IPS-11a (cell line): Measurements from ENCODE around the gene UXT.
A peak's percentile ranks its signal among the peaks of the same experiment; 100 is the strongest.
"Not testable (repeated sequence)": the region's sequence is repeated elsewhere in the genome, so short reads cannot be mapped to it uniquely, and the experiment has no call there.

Experiments
- H3K4me3 ChIP-seq: one replicate; pipeline ENCODE4 v1.5.1; 2013; ENCODE audit warnings: low read depth, low read length, control low read depth

The UXT gene

GRCh38 chrX:47618923-47619485 is 40.0 kb downstream of the UXT start:
- H3K4me3 ChIP-seq: peak overlapping the region; percentile 37

DNA sequence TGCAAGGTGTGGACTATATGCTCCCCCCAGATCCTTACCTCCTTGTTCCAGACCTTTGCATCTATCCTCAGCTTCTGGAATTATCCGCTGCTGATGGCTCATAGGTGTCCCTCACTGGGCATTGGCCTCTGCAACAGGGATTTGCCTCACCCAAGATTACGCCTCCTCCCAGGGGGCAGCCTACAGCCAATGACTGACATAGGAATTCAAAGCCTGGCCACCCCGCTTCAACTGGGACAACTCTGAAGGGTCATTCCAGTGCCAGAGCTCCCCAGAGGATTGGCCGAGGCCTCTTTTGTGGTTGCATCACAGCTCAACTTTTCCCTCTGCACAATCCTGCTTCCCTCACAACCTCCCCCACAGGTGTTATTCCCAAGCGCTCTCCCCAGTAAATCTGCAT is 44.4 kb downstream of the UXT start:
- H3K4me3 ChIP-seq: no peak overlapping the region

DNA sequence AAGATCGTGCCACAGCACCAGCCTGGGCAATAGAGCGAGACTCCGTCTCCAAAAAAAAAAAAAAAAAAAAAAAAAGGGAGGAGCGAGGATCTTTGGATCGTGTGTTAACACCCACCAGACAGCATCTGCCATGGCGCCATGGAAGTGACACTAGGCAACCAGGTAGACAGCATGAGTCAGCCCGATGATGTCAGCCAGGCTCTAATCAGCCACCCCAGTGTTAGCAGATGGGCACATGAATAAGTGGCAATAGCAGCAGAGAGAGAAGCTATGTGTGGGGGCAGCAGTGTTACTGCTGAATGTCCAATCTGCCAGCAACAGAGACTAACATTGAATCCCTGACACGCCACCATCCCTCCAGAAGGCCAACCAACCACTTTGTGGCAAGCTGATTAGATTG is 45.9 kb downstream of the UXT start:
- H3K4me3 ChIP-seq: no peak overlapping the region

DNA sequence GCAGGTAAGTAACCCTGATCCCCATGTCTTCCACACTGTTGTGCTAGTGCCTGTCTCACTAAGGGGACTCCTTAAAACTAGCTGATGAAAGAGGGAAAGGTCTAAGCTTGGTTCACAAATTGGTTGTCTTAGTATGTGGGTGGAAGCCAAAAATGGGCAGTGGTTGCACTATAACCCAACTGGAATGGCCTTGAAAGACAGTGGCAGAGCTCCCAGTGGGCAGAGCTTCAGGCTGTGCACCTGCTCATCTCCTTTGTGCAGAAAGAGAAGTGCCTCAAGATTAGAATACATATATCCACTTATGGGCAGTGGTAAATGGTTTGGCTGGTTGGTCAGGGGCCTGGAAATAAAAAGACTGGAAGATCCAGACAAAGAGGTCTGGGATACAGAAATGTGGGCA is 46.6 kb downstream of the UXT start:
- no peak overlapping the region for H3K4me3 ChIP-seq

GRCh38 chrX:47611926-47612325 is 47.1 kb downstream of the UXT start:
- no peak overlapping the region for H3K4me3 ChIP-seq

DNA sequence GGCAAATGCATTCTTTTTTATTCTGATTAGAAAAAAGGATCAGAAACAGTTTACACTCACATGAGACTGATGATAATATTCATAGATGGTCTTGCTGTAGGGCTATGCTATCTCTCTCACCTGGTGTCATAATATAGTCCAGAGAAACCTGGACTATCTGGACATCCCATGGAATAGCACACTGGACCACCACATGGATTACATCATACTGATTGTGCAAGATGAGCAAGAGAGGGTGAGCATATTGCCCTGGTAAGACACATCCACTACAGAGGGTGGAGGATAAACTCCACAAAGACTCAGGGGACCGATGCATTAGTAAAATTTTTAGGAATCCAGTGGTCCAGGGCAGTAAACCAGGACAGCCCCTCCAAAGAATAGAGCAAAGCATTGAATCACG is 47.5 kb downstream of the UXT start:
- no peak overlapping the region for H3K4me3 ChIP-seq

GRCh38 chrX:47610511-47610910 is 48.5 kb downstream of the UXT start:
- no peak overlapping the region for H3K4me3 ChIP-seq

GRCh38 chrX:47608130-47608810 is 50.7 kb downstream of the UXT start:
- H3K4me3 ChIP-seq: no peak overlapping the region

GRCh38 chrX:47607091-47607490 is 51.9 kb downstream of the UXT start:
- no peak overlapping the region for H3K4me3 ChIP-seq

DNA sequence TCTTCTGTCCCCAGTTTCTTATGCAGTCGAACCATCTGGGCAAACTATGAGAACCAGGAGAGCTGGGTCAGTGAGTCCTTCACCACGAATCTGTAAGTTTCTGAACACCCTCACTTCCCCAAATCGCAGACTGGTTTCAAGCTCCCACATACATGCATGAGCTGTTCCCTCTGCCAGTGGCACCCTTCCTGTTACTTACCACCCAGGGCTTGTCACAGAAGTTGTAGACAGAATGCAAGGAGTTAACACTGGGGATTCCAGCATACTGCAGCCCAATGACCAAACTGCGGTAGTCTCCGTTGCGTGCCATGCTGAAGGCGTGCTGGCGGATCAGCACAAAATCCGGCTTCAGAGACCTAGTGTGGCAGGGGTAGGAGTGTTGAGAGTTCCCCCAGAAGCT is 54.0 kb downstream of the UXT start:
- H3K4me3 ChIP-seq: no peak overlapping the region

- not testable (repeated sequence) for H3K4me3 ChIP-seq
These were observed 55.9 kb downstream of the UXT start for GRCh38 chrX:47603125-47603524.
